MM.1S (cell line): ENCODE measurements around the gene MAPK9.

Experiments used
- CTCF ChIP-seq: fragments of 300-600 bp; sonication (generic); IDR thresholded peaks from 2 replicates; pipeline ENCODE4 v1.5.1; 2016; ENCODE audit warnings: antibody characterized with exemption, low read length, mixed read lengths
- EZH2 ChIP-seq: fragments of 300-600 bp; sonication (generic); optimal IDR thresholded peaks from 2 replicates; pipeline ENCODE3; 2017; ENCODE audit warnings: low read depth, mild to moderate bottlenecking, antibody characterized with exemption, low read length, mixed read lengths
- EZH2phosphoT487 ChIP-seq: fragments of 300-600 bp; sonication (generic); IDR thresholded peaks from 2 replicates; pipeline ENCODE4 v1.6.1; 2018; ENCODE audit warnings: antibody characterized with exemption, low read length

DNA sequence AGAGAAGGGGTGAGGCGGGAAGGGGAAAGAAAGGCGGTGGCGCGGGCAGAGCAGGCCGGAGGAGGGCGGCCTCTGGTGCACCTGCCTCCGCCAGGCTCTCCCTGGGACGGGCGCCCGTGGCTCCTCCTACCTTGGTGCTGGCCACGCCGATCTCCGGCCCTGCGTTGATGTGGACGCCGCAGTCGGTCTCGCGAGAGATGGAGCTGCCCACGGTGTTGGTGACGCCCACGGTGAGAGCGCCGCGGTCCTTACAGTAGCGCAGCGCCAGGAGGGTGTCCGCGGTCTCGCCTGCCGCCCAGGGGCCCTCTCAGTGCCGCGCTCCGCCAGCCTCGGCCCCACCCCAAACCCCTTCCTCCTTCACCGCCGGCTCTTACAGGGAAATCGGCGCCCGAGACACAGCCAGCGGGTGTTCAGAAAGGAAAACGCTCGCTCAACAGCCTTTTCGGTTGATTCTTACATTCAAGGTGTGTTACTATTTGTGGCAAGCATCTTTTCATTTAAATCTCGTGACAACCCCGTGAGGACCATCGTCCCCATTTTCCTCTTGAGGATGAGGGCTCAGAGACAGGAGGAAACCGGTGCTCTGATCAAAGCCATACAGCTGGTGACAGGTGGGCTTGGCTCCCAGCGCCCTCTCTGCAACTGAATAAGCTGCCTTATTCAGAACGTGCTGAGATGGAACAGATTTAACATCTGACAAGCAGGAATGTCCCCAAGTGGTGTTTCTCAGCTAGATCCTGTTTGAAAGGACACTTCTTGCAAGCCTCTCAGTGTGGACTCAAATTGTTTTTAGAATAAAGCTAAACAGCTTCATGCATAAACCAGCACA, 22.0 kb upstream of the MAPK9 start:
- no peak for TF ChIP-seq EZH2
- no peak for TF ChIP-seq CTCF
- no peak for TF ChIP-seq EZH2phosphoT487
